HG03442 (cell line): ENCODE measurements around the gene SIM2.

ENCODE experiments used
- ATAC-seq: cut with Tn5 transposase; IDR thresholded peaks from one replicate; pipeline ENCODE4 v1.9.1; 2021; ENCODE audit warnings: mild to moderate bottlenecking, moderate library complexity; ENCODE audit not compliant: unreplicated experiment

The SIM2 gene

DNA sequence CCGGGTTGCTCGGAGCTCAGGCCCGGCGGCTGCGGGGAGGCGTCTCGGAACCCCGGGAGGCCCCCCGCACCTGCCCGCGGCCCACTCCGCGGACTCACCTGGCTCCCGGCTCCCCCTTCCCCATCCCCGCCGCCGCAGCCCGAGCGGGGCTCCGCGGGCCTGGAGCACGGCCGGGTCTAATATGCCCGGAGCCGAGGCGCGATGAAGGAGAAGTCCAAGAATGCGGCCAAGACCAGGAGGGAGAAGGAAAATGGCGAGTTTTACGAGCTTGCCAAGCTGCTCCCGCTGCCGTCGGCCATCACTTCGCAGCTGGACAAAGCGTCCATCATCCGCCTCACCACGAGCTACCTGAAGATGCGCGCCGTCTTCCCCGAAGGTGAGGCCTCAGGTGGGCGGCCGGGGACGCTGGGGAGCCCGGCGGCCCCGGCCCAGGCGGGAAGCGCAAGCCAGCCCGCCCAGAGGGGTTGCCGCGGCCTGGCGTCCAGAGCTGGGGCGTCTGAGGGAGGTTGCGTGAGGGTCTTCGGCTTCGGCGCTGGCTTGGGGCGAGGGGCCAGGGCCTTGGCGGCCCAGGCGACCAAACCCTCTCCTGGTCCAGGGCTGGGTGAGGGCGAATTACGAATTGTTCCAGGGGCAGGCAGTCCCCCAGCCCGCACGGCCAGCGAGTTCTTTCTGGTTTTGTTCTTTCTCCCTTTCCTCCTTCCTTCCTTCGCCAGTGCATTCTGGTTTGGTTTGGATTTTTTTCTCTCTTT is 805 bp downstream of the SIM2 start:
- ATAC-seq, result no peak

DNA sequence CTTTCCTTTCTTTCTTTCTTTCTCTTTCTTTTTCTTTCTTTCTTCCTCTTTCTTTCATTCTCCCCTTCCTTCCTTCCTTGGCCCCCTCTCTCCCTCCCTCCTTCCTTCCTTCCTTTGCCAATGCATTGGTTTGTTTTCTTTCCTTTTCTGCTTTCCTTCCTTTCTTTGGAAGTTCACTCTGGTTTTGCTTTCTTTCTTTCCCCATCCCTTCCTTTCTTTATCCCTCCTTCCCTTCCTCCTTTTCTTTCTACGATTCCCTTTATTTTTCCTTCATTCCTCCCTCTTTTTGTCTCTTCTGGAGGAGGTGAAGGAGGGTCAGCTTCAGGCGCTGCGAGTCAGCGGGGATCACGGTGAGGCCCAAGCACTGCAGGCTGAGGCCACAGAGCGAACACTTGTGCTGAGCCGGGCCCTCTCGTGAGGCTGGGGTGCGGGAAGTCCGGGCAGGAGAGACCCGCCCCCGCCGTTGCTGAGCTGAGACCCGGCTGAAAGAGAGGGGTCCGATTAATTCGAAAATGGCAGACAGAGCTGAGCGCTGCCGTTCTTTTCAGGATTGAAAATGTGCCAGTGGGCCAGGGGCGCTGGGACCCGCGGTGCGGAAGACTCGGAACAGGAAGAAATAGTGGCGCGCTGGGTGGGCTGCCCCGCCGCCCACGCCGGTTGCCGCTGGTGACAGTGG is 1.5 kb downstream of the SIM2 start:
- no peak for ATAC-seq

DNA sequence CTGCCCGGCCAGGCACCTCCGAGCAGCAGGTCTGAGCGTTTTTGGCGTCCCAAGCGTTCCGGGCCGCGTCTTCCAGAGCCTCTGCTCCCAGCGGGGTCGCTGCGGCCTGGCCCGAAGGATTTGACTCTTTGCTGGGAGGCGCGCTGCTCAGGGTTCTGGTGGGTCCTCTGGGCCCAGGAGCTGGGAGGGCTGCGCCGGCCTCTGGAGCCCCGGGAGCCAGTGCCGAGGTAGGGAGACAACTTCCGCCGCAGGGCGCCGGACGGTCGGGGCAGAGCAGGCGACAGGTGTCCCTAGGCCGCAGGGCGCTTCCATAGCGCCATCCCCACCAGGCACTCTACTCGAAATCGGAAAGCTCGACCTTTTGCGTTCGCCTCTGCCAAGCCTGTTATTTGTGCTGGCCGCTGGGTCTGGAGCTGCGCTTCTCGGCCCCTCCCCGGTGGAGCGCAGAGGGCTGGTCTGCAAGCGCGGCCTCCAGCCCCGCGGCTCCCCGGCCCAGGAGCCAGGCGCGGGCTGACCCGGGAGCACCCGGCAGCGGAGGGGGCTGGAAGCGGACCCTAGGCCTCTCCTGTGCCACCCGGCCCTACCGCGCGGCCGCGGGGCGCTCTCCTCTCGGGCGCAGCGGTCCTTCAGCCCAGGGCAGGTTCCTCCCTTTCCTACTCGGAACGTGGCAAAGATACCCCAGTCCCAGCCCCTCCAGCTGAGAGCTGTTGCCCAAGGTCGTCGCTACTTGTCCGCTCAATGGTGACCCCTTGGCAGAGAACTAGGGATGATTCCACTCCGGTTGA is 2.2 kb downstream of the SIM2 start:
- ATAC-seq, result no peak

DNA sequence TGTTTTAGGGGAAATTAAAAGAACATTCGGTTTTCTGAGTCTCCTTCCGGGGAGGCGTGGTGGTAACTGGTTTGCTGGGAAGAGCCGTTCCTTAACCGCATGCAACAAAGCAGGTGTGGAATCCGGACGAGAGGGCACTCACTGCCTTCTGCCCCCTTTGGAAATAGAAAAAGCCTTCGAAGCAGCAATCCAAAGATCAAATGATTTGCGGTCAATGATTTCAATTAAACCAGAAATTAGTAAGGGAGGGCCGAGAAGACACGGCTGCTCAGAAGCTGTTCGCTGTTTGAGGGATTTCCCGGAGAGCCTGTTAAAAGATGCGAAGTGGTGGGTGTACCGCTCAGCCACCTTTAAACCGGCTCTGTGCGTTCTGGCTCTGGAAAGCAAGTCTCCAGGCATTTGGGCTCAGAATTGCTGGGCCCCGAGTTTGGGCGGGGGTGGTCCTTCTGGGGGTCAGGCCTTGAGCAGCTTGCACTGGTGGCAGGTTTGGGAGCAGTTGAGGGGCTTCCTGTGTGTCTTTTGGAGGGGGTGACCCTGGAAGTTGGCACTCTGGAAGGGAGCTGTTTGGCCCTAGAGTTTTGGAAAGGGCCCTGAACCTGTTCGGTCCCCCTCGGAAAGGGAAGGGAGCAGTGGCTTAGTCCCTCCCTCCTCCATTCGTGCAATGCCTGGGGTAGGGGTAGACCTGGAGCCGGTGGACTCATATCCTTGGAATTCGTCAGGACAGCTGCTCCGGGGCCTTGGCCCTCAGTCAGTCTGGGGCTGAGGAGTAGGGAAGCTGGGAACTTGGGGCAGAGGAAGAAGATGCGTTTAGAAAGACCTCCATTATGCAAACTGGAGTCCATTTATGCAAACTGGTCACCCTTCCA is 3.1 kb downstream of the SIM2 start:
- no peak for ATAC-seq

DNA sequence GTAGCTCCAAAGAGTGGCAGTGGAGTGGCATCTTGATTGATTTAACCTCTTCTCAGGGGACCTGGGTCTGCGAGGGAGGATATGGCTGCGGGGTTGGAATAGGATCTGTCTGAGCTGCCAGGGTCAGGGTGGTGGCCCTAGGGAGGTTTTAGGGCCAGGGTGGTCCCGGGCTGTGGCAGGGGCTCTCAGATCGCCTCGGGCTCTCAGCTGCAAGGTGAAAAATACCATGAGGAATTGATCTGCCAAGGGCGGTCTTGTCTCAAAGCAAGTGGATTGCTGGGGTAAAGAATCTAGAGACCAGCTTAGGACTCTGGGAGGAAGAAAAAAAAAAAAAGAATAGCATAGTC is 3.7 kb downstream of the SIM2 start:
- no peak for ATAC-seq

DNA sequence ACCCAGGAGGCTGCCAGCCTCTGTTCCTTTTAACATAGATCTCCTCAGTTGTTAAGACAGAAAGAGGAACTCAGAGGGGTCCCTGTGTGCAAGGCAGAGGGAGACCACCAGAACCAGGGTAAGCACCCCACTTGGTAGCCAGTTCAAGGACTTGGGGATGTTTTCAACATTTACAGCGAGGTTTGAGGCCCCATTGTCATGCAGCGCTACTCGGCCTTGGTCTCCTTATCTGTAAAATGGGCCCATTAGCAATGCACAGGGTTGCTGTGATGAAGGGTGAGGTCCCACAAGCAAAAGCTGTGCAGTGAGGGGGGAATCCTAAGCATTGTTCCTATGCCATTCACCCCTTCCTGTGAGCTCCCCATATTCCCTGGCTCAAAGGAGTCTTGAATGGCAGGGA is 4.2 kb downstream of the SIM2 start:
- no peak for ATAC-seq

DNA sequence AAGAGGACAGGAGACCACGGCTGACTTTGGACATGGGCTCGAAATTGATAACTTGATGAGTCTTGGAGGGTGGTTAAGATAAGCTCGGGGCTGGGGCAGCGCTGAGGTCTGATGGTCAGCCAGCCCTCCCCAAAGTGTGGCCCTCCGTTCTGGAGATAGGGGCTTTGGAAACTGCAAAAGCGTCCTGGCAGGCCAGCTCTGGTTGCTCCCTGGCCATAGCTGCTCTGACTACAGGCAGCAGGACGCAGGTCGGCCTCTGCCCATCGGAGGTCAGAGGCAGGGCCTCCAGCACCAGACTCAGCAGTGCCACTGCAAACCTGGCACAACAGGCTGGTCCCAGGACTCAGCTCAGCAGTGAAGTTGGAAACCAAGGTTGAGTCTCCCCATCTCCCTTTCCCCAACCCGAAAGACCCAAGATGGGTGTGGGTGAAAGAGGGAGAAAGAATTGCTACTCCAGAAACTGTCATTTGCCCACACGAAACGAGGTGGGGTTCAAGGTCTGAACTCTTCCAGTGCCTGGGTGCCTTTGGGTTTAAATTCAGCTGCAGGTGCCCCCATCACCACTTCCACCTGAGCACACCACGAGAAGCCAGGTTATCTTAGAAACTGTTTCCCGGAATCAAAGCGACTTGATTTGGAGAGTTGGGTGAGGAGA is 4.8 kb downstream of the SIM2 start:
- no peak for ATAC-seq

DNA sequence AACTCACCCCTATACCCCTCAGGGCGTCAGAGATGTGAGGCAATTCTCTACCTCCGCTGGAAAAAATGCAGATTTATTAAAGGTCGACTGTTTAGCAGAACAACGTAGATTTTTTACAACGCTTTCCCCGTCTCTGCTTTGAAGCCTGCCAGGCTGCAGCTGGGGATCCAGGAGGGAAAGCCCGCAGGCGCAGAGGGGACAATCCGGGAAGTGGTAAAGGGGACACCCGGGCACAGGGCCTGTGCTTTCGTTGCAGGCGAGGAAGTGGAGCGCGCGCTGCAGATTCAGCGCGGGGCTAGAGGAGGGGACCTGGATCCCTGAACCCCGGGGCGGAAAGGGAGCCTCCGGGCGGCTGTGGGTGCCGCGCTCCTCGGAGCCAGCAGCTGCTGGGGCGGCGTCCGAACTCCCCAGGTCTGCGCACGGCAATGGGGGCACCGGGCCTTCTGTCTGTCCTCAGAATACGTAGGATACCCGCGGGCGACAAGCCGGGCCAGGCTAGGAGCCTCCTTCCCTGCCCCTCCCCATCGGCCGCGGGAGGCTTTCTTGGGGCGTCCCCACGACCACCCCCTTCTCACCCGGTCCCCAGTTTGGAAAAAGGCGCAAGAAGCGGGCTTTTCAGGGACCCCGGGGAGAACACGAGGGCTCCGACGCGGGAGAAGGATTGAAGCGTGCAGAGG is 5.5 kb downstream of the SIM2 start:
- no peak for ATAC-seq

DNA sequence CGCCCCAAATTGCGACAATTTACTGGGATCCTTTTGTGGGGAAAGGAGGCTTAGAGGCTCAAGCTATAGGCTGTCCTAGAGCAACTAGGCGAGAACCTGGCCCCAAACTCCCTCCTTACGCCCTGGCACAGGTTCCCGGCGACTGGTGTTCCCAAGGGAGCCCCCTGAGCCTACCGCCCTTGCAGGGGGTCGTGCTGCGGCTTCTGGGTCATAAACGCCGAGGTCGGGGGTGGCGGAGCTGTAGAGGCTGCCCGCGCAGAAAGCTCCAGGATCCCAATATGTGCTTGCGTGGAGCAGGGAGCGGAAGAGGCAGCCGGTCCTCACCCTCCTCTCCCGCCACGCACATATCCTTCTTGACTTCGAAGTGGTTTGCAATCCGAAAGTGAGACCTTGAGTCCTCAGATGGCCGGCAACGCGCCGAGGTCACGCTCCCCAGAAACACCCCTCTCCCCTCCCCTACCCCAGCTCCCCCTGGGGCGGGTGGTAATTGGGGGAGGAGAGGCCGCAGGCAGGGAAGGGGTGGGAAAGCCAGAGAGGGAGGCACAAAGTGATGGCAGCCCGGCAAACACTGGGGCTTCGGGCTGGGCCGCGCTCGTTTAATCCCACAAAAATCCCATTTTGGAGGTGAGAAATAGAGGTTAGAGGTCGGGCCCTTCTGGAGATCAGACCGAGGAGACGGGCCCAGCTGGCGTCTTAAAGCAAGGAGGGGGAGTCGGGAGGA is 6.2 kb downstream of the SIM2 start:
- ATAC-seq, result no peak

DNA sequence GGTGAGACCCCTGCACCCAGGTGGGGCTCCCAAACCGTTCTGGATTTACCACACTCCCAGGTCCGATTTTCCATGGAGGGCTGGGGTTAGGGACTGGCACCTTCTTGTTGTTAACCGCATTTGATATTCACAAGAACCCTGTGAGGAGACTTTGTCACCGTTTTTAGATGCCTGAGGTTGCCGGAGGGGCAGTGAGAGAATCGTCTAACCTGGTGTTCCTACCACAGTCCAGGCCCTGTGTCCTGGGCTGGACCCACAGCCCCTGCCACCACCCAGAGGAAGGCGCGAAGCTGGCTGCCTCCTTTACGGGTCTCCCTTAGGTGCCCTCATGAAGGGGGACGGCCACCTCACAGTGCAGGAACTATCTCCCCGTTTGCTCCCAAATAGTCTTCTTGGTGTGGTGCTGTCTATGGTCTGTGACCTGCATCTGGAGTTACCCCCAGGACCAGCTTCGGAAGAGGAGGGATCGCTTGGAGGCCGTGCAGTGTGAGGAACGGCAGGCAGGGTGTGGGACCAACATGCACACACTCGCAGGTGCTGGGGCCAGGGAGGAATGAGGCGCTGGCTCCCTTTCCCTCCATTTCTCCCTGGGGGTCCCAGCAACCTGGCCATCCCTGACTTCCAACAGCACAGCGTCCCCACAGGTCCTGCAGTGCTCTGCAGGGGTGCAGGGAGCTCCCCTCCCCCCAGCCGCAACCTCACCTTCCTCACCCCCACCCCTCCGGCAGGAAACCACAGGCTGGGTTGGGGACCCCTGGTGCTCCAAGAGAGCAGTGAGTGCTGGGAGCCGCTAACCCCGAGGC is 7.0 kb downstream of the SIM2 start:
- no peak for ATAC-seq

DNA sequence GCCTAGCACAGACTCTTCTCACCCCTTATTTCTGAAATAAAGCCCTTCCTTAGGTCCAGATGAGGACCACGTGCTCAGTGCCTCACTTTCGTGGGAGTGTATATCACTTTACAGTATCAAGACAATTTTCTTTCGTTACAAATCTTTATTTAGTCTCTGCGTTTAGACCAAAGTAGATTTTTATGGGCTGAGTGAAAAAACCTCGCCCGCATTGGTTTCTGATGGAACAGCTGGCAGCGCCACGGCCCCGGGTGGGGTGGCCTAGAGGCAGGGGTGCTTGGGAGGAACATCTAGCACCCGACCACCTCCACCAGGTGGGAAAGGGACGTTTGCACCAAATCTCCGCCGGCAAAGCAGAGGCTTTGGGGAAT is 7.6 kb downstream of the SIM2 start:
- ATAC-seq, result no peak

DNA sequence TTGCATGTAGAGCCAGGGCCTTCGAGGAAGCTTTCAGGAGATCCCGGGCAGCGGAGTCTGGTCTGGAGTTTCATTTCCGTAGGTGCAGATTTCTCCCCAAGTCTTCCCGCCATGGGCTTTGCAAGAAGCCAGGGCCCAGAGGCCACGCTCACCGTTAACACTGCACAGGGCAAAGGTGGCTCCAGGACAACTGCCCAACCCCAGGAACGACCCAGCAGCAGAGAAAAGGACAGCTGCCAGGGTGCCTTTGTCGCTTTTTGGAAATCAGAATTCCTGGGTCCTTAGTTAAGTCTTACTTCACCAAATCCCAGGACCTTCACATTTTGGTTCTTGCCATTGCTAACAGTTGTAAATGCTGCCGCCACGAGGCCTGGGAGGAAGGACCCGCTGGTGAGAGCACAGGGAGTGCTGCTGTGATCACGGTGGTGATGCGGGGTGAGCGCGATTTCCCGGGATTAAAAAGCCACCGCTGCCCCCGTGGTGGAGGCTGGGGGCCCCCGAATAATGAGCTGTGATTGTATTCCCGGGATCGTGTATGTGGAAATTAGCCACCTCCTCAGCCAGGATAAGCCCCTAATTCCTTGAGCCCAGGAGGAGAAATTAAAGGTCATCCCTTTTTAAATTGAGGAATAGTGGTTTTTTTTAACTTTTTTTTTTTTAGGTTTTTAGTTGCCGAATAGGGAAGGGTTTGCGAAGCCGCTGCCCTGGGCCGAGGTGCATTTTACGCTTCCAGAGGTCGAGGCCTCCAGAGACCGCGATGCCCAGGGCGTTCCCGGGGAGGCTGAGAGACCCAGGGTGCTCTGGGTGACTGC is 8.2 kb downstream of the SIM2 start:
- no peak for ATAC-seq

DNA sequence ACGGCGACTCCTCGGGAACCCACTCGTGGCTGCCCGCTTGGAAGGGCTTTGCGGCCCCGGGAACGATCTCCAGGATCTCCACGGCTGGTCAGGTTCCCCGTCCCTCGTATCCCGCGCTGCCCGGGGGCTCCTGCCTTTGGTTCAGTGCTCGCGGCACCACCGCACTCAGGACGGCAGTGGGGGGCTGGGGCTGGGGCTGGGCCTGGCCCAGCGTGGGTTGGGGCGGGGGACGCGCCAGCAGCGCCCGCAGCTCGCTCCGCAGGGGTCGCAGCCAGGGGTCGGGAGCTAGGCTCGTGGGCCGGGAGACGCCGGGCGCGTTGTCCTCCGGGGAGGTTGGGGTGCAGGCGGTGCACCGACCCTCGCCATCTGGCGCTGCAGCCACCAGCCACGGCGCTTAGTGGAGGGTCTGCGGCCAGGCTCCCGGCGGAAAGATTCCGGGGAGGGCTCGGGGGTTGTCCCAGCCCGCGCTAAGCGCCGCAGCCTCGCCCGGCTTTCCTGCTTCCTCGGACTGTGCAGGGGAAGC is 8.9 kb downstream of the SIM2 start:
- no peak for ATAC-seq

DNA sequence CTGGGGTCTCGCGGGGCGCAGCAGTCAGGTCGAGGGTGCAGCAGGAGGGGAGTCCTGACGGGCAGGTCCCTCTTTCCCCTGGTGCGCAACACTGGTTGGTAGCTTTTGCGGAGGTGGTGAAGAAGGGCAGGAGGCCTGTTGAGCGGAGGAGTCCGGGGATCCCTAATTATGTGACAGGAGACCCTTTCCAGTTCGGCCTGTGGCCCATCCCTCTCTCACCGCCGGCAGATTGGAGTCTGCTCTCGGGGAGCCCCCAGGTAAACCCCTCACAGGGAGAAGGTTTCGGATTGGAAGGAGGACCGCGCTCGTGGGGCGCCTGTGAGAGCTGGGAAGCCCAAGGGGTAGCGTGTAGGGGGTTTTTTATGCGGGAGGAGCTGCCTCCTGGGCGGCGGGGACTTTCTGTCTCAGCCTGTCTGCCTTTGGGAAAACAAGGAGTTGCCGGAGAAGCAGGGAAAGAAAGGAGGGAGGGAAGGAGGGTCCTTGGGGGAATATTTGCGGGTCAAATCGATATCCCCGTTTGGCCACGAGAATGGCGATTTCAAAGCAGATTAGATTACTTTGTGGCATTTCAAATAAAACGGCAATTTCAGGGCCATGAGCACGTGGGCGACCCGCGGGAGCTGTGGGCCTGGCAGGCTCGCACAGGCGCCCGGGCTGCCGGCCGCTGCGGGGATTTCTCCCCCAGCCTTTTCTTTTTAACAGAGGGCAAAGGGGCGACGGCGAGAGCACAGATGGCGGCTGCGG is 9.5 kb downstream of the SIM2 start:
- ATAC-seq, result no peak

DNA sequence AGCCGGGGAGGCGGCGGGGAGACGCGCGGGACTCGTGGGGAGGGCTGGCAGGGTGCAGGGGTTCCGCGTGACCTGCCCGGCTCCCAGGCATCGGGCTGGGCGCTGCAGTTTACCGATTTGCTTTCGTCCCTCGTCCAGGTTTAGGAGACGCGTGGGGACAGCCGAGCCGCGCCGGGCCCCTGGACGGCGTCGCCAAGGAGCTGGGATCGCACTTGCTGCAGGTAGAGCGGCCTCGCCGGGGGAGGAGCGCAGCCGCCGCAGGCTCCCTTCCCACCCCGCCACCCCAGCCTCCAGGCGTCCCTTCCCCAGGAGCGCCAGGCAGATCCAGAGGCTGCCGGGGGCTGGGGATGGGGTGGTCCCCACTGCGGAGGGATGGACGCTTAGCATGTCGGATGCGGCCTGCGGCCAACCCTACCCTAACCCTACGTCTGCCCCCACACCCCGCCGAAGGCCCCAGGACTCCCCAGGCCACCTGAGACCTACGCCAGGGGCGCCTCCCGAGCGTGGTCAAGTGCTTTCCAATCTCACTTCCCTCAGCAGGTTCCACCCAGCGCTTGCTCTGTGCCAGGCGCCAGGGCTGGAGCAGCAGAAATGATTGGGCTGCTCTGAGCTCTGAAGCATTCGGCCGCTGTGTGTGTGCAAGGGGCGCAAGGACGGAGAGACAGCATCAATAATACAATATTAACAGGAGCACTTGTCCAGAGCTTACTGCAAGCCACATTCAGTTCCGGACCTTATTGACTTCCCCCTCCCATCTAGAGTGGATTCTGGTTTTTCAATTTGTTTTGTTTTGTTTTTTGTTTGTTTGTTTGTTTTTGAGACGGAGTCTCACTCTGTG is 10.3 kb downstream of the SIM2 start:
- no peak for ATAC-seq
